Ectodermal cell (in vitro differentiated cells): Measurements from ENCODE around the gene ESD.
A peak's percentile ranks its signal among the peaks of the same experiment; 100 is the strongest.

Experiments used
- H3K27ac ChIP-seq: 2 replicates; pipeline ENCODE4 v1.7.0; 2013; ENCODE audit warnings: mild to moderate bottlenecking, low read depth, low read length; ENCODE audit not compliant: insufficient read depth, poor library complexity, severe bottlenecking
- H3K27me3 ChIP-seq: 2 replicates; pipeline ENCODE4 v1.7.0; 2013; ENCODE audit warnings: mild to moderate bottlenecking, low read length; ENCODE audit not compliant: insufficient read depth, control insufficient read depth, poor library complexity, severe bottlenecking
- H3K36me3 ChIP-seq: one replicate; pipeline ENCODE4 v1.7.0; 2013; ENCODE audit warnings: low read length; ENCODE audit not compliant: control insufficient read depth, insufficient read depth
- H3K4me1 ChIP-seq: one replicate; pipeline ENCODE4 v1.7.0; 2013; ENCODE audit warnings: low read length; ENCODE audit not compliant: control insufficient read depth, insufficient read depth
- H3K4me3 ChIP-seq: 2 replicates; pipeline ENCODE4 v1.7.0; 2013; ENCODE audit warnings: low read depth, low read length, control low read depth; ENCODE audit not compliant: insufficient read depth
- H3K9me3 ChIP-seq: 2 replicates; pipeline ENCODE4 v1.7.0; 2013; ENCODE audit warnings: mild to moderate bottlenecking, low read length, moderate library complexity; ENCODE audit not compliant: control insufficient read depth
- WGBS, 2 experiments: methylation state at CpG; one replicate each; pipeline ENCODE4 v1.1.7; 2013; ENCODE audit warnings: missing lambda C conversion rate in 2 of 2; 5-methylcytosine and 5-hydroxymethylcytosine counted together

The ESD gene

DNA sequence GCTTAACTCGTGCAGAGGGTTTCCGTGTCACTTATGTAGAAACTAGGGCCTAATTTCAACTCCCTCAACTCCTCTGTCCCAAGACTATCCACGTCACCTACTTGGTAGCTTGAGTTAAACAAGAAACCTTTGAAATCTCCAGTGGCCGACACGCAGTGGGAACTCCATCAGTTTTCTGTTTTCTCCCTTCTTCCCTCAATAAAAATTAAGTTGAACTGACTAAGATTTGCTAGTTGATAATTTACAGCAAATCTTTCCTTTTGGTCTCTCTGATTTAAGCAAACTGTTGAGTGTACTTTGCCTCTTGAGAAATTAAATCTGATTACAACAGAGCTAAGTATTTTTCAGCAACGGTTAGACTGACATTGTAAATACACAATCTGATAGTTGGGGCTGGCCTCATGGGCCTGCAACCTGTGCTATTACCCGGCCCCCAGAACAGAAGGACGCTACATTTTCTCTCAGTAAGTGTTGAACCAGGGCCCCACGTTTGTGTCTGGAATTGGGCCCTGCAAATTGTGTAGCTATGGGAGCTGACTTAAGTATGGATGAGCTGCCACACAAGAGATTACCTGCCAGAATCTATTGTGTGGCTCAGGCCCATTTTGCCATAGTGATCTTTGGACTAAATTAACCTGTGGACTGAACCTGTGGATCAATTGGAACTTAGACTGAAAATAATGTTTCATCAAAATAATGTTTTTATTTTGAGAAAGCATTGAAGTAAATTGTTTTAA lies 708 bp upstream of the ESD start:
- Histone ChIP-seq H3K4me1 (peaks cover 12% of the 10 kb centered on the region), H3K27ac (peak overlapping the region; percentile 55), H3K4me3 (peak overlapping the region; percentile 73), H3K9me3 (no peaks in the 10 kb centered on the region), H3K27me3 (no peaks in the 10 kb centered on the region), H3K36me3 (no peaks in the 10 kb centered on the region)
- 76 to 77% methylated on average over 9 of the region's 9 CpGs for WGBS, 2 experiments

DNA sequence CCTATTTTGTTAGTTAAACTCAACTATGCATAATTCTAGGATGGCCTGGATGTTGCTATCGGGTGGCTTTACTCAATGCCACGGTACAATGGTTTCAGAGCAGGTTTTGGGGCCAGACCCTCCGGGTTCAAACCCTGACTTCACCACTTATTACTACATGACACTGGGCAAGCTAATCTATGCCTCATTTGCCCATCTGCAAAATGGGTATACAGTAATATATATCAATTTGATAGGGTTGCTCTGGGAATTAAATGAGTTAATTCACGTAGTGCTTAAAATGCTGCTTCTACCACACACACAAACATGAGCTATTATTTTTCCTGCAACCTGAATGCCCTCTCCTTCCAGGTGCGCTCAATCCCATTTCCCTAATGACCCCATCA lies 839 bp downstream of the ESD start:
- H3K36me3 ChIP-seq, result no peaks in the 10 kb centered on the region
- H3K4me1 ChIP-seq, result peaks cover 12% of the 10 kb centered on the region
- WGBS, 2 experiments, result 76 to 84% methylated on average over 5 of the region's 5 CpGs
- H3K9me3 ChIP-seq, result no peaks in the 10 kb centered on the region
- no peaks in the 10 kb centered on the region for H3K27me3 ChIP-seq
- H3K4me3 ChIP-seq, result peak overlapping the region; percentile 73
- H3K27ac ChIP-seq, result no peak overlapping the region

DNA sequence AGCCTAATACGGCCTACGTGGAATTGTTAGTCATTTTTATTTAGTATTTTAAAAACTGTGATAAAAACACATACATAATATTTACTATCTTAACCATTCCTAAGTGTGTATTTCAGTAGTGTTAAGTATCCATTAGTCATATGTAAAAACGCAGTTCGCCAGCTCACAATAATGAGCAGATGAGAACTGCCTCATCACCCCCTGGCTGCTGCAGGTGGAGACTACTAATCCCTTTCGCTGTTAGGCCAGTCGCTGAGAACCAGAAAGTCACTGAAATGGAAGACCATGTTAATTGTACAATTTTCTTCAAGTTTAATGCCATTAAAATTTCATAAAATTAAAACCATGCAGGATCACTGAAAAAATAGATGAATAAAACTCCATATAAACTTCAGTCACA lies 1.6 kb downstream of the ESD start:
- Histone ChIP-seq H3K36me3 (peaks cover 7% of the 10 kb centered on the region), H3K27me3 (no peaks in the 10 kb centered on the region), H3K27ac (no peak overlapping the region), H3K4me1 (peaks cover 12% of the 10 kb centered on the region), H3K9me3 (no peaks in the 10 kb centered on the region), H3K4me3 (no peak overlapping the region)
- WGBS, 2 experiments, result 64 to 74% methylated on average over 4 of the region's 6 CpGs

DNA sequence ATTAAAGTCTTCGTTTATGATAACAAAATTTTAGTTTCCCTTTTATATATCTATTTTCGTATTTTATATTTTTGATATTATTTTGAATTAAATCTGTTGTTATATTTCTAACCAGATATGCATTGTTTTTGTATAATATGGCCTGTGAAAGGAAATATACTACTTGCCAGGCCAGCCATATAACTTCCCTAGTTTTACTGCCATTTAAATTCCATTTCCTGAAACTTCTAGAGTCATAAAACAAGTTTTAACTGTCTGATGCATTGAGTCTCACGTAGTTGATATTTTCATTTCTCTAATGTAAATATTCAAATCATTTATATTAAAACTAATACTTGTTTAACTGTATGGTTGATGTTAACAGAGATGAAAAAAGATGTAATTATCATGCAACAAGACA lies 13.5 kb downstream of the ESD start:
- Histone ChIP-seq H3K27ac (no peak overlapping the region), H3K27me3 (no peaks in the 10 kb centered on the region), H3K4me3 (no peak overlapping the region), H3K4me1 (no peaks in the 10 kb centered on the region), H3K36me3 (peaks cover 25% of the 10 kb centered on the region), H3K9me3 (no peaks in the 10 kb centered on the region)
- no CpG with 5 or more reads among the region's 3 CpGs for WGBS, 2 experiments

DNA sequence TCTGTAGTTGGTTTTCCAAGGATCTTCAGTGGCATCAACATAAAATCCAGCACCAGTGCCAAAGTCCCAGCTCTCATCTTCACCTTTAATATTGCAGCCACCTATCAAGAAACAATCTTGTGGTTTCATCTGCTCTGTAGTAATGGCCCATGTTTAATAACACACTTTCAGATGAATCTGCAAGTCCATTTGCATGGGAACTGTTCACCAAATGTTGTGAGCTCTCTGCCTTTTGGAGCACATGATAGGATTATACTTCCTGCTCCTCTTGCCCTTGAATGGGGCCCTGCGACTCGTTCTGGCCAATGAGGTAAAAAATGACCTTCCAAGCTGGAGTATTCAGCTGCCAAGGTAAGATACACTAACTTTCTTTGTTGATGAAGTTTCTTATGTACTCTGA lies 14.3 kb downstream of the ESD start:
- H3K27ac ChIP-seq, result no peak overlapping the region
- peaks cover 26% of the 10 kb centered on the region for H3K36me3 ChIP-seq
- no peaks in the 10 kb centered on the region for H3K4me1 ChIP-seq
- 96 to 97% methylated on average over 2 of the region's 2 CpGs for WGBS, 2 experiments
- no peaks in the 10 kb centered on the region for H3K27me3 ChIP-seq
- H3K4me3 ChIP-seq, result no peak overlapping the region
- H3K9me3 ChIP-seq, result no peaks in the 10 kb centered on the region

DNA sequence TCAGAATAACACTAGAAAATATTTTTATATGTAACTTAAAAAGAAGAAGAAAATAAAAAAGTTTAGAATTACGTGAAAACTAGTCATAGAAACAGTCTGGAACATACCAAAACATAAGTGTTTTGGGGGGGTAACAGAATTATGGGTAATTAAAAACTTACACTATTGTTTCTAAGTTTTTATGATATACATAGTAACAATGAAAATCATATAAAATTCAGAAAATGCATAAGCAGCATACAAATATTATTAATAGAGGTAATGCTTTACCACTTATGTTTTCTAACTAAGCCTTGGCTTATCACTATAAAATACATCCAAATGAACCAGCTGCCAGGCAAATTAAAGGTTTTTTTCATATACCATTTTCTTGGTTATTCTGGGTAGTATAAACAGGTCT lies 14.9 kb downstream of the ESD start:
- H3K27me3 ChIP-seq, result no peaks in the 10 kb centered on the region
- no CpG with 5 or more reads among the region's 1 CpG for WGBS, 2 experiments
- no peak overlapping the region for H3K27ac ChIP-seq
- no peak overlapping the region for H3K4me3 ChIP-seq
- no peaks in the 10 kb centered on the region for H3K4me1 ChIP-seq
- no peaks in the 10 kb centered on the region for H3K9me3 ChIP-seq
- H3K36me3 ChIP-seq, result peaks cover 32% of the 10 kb centered on the region

DNA sequence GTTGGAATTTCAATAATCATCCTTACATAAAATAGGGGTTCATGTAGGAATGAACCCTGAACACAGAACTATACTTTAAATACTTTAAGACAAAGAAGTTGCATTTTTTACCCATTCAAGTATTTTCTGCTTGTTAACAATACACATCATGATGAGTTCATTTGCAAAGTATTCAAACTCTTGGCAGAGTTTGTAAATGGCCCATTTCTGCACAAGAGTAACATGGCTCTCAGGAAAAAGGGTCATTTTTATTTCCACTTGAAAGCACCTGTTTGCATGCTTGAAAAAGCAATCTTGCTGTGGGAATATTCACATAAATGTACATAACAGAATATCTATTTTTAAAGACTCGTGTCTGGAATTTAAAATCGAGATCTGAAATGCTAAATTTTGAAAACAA lies 18.1 kb downstream of the ESD start:
- 95 to 100% methylated on average over 1 to 2 of the region's 2 CpGs for WGBS, 2 experiments
- H3K9me3 ChIP-seq, result no peaks in the 10 kb centered on the region
- no peaks in the 10 kb centered on the region for H3K27me3 ChIP-seq
- H3K36me3 ChIP-seq, result peaks cover 39% of the 10 kb centered on the region
- H3K4me3 ChIP-seq, result no peak overlapping the region
- no peak overlapping the region for H3K27ac ChIP-seq
- no peaks in the 10 kb centered on the region for H3K4me1 ChIP-seq

DNA sequence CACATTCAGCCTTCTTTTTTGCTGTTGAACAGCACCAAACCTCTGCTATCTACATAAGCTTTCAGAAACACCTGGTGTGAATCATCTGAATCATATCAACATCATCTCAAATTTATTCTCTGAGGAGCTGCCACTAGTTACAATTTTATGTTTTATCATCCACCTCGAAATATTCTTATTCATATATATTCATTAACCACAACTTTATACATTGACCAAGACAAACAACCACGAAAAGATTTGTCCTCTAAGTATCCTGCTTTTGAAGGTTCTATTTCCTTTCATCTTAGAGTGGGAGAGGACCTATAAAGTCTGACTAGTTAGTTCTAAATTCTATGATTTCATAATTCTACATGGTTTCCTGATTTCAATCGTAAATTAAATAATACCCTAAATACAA lies 18.9 kb downstream of the ESD start:
- Histone ChIP-seq H3K27ac (no peak overlapping the region), H3K9me3 (no peaks in the 10 kb centered on the region), H3K4me3 (no peak overlapping the region), H3K36me3 (peaks cover 42% of the 10 kb centered on the region), H3K27me3 (no peaks in the 10 kb centered on the region), H3K4me1 (no peaks in the 10 kb centered on the region)
- 94 to 96% methylated on average over 3 of the region's 3 CpGs for WGBS, 2 experiments

DNA sequence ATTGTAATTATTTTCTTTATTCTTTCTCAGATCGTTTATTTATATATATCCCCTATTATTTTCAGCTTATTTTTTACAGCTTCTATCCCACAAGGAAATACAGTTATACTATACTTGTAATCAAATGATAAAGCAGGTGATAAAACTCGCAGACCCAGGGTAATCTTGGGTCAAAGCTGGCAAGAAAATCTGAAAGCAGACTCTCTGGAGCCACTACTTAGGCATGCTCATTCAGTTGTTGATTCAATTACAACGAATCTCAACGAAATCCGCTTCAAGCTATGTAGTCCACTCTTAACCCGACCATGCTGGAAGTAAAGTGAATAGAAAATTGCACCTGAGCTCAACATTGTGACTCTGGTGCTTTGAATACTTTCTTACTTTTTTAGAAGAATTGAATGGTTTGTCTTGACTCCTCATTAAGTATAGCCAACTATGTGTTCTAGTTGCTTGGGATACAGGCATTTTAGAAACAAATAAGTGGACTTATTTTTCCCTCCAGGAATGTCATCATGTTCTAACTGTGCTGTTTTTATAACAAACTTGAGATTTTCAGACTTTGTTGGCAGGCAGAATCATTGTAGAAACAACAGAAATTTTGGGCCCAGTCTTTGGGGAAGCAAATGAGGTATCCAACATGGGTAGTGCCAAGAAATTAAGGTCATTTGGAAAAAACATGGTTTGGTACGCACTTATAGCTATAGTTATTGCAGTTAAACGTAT lies 21.4 kb downstream of the ESD start:
- no peaks in the 10 kb centered on the region for H3K27me3 ChIP-seq
- H3K4me3 ChIP-seq, result no peak overlapping the region
- WGBS, 2 experiments, result 96 to 99% methylated on average over 7 of the region's 8 CpGs
- peaks cover 37% of the 10 kb centered on the region for H3K36me3 ChIP-seq
- H3K4me1 ChIP-seq, result no peaks in the 10 kb centered on the region
- H3K27ac ChIP-seq, result no peak overlapping the region
- H3K9me3 ChIP-seq, result no peaks in the 10 kb centered on the region

DNA sequence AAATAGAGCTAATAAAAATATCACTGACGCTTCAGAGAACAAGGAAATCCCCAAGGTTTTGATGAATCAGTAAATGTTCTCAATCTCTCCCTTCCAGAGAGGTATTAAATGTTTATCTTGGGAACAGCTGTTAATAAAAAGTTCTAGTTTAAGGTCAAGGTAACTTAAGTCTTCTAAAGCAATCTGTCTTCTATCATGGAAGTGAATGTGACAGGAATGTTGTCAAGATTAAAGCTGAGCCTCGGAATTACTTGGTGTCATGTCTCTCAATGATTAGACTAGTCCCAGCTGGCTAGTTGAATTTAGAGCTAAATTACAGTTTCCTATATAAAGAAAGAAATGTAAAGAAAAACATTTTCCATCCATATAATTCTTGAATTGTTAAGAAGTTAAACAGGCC lies 23.4 kb downstream of the ESD start:
- WGBS, 2 experiments, result 71 to 97% methylated on average over 1 to 2 of the region's 2 CpGs
- Histone ChIP-seq H3K27ac (no peak overlapping the region), H3K4me1 (no peaks in the 10 kb centered on the region), H3K27me3 (no peaks in the 10 kb centered on the region), H3K36me3 (peaks cover 31% of the 10 kb centered on the region), H3K4me3 (no peak overlapping the region), H3K9me3 (no peaks in the 10 kb centered on the region)
